Gastrocnemius medialis (tissue), 4 donors: ENCODE measurements around the gene FAM228A. TPM values are rescaled to one million over a fixed set of nuclear protein-coding genes. Genes with fewer than 3 reads are reported as not detected.

Experiments used
- ATAC-seq, 2 donors: fragments of 150-250 bp; one replicate each; pipeline ENCODE4 v1.9.1; 2016
- DNase-seq, 2 donors: peaks; one replicate each; pipeline ENCODE4 v3.0.0-alpha.2; 2019
- H3K27ac ChIP-seq, 4 donors: fragments of 200-600 bp; sonication (generic); 1 replicate in 1 of 4; 2 replicates in 3 of 4; pipeline ENCODE4 v1.5.1; 2016 to 2018; ENCODE audit warnings: mild to moderate bottlenecking in 2 of 4, moderate library complexity in 1 of 4
- H3K27me3 ChIP-seq, 3 donors: fragments of 200-600 bp; sonication (generic) in 2 of 3; 1 replicate in 1 of 3; 2 replicates in 2 of 3; pipeline versions ENCODE4 v1.5.1 to v1.6.0; 2016 to 2019; ENCODE audit warnings: mild to moderate bottlenecking in 1 of 3, moderate library complexity in 1 of 3
- H3K36me3 ChIP-seq, 2 donors: fragments of 200-600 bp; sonication (generic) in 1 of 2; one replicate each; pipeline ENCODE4 v1.5.1; 2017 to 2018
- H3K4me1 ChIP-seq, 2 donors: fragments of 200-600 bp; sonication (generic) in 1 of 2; one replicate each; pipeline ENCODE4 v1.5.1; 2016 to 2017; ENCODE audit warnings: mild to moderate bottlenecking in 2 of 2
- H3K4me3 ChIP-seq, 4 donors: fragments of 200-600 bp; sonication (generic) in 3 of 4; 1 replicate in 1 of 4; 2 replicates in 3 of 4; pipeline ENCODE4 v1.5.1; 2016 to 2019; ENCODE audit warnings: mild to moderate bottlenecking in 2 of 4
- H3K9me3 ChIP-seq, 3 donors: fragments of 200-600 bp; sonication (generic) in 2 of 3; 1 replicate in 1 of 3; 2 replicates in 2 of 3; pipeline ENCODE4 v1.5.1; 2016 to 2019
- POLR2A ChIP-seq, 2 donors: fragments of 450-650 bp; IDR thresholded peaks; one replicate each; pipeline ENCODE4 v1.6.1; 2017; ENCODE audit warnings: antibody characterized with exemption in 2 of 2, mild to moderate bottlenecking in 2 of 2, moderate library complexity in 2 of 2
- in situ Hi-C, 4 donors: fragments of 200-750 bp; cut with MboI; loops; one replicate each; pipeline versions ENCODE4 v1.15.0 to v1.8.0; 2017; ENCODE audit warnings: low sequenced_read_pairs in 4 of 4
- intact Hi-C: fragments of 100-400 bp; cut with DNase I; formaldehyde crosslinking; loops from one replicate; pipeline ENCODE4 v1.15.1; 2023; ENCODE audit warnings: low total_unique reads
- total RNA-seq, 4 donors: library from RNA; depleted of rRNA; stranded (reverse); fragments of >200 nt; gene quantifications; one replicate each; pipeline versions ENCODE4 v1.1.0 to v1.2.3, GENCODE V29; 2016
- TF ChIP-seq, protein P1 (sequence below), 5 experiments: fragments of 450-650 bp in 3 of 5; fragments of 200-600 bp in 2 of 5; sonication (generic) in 2 of 5; IDR thresholded peaks in 4 of 5; conservative IDR thresholded peaks in 1 of 5; 1 replicate in 4 of 5; 2 replicates in 1 of 5; pipeline ENCODE4 v1.5.1; 2016 to 2019; ENCODE audit warnings: antibody characterized with exemption in 5 of 5, mild to moderate bottlenecking in 3 of 5, moderate library complexity in 3 of 5

Gene FAM228A
- total RNA-seq, 4 donors from 2014 or later, result 0.39 to 0.41 TPM; not detected in 2

DNA sequence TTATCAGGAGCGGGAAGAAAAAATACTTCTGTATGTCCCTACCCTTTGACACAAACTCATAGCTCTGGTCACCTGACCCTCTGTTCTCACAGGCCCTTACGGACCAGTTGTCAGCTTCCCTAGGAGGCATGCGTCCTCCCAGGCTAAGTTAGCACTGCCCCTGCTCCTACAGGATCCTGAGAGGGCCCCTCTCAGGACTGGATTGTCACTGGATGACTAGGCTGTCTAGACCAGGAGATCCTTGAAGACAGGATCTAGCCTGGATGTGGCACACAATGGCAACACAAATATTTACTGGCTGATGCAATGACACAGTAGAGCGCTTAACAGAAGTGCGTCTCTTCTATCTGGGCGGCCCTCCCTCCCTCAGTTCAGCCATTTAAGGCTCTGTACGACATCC lies 7.7 kb downstream of the FAM228A start:
- Histone ChIP-seq H3K27ac (no peak overlapping the region), H3K9me3 (no peaks in the 10 kb centered on the region), H3K36me3 (no peaks in the 10 kb centered on the region), H3K4me3 (no peak overlapping the region), H3K27me3 (no peaks in the 10 kb centered on the region), H3K4me1 (no peaks in the 10 kb centered on the region)
- no peak for TF ChIP-seq POLR2A (IDR thresholded peaks at IDR 0.05)
- TF ChIP-seq, protein P1, sequence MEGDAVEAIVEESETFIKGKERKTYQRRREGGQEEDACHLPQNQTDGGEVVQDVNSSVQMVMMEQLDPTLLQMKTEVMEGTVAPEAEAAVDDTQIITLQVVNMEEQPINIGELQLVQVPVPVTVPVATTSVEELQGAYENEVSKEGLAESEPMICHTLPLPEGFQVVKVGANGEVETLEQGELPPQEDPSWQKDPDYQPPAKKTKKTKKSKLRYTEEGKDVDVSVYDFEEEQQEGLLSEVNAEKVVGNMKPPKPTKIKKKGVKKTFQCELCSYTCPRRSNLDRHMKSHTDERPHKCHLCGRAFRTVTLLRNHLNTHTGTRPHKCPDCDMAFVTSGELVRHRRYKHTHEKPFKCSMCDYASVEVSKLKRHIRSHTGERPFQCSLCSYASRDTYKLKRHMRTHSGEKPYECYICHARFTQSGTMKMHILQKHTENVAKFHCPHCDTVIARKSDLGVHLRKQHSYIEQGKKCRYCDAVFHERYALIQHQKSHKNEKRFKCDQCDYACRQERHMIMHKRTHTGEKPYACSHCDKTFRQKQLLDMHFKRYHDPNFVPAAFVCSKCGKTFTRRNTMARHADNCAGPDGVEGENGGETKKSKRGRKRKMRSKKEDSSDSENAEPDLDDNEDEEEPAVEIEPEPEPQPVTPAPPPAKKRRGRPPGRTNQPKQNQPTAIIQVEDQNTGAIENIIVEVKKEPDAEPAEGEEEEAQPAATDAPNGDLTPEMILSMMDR (IDR thresholded peaks at IDR 0.05 in 4 of 5, conservative IDR thresholded peaks at IDR 0.05 in 1 of 5), result no peak
- in situ Hi-C loops (no loop called here), intact Hi-C loops (no loop called here)
- DNase-seq (no peak), ATAC-seq (no peak)

DNA sequence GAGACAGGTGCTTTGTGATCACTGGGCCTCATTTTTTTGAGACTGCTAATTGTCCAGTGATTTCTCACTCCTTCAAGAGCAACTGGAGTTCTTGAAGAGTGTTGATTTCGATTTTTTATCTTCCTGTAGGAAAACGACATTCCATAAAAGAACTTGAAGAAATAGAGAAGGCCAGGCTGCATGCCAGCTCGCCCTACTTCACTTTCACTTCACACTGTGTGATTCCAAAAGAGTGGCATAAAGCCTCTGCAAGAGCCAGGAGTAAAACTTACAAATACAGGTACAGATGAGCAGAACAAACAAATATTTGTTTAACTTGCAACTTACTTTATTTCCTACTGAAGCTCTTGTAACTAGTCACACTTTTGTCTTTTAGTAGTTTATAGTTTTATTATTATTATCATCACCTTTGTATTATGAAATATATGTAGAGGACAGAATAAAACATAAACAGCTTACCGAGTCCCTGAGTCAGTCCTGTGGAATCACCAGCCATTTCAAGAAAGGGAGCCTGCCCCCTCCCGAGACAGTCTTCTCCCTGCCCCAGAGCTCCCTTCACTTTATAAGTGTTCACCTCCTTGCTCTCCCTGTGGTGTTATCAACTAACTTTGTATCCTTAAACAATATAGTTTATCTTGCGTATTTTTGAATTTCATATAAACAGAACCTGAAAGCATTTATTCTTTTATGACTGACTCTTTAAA lies 8.7 kb downstream of the FAM228A start:
- intact Hi-C loops (no loop called here), in situ Hi-C loops (no loop called here)
- no peaks in the 10 kb centered on the region for H3K36me3 ChIP-seq
- no peaks in the 10 kb centered on the region for H3K4me1 ChIP-seq
- H3K4me3 ChIP-seq, result no peak overlapping the region
- no peak overlapping the region for H3K27ac ChIP-seq
- DNase-seq, result no peak
- no peaks in the 10 kb centered on the region for H3K9me3 ChIP-seq
- TF ChIP-seq, protein P1 (IDR thresholded peaks at IDR 0.05 in 4 of 5, conservative IDR thresholded peaks at IDR 0.05 in 1 of 5), result no peak
- TF ChIP-seq POLR2A (IDR thresholded peaks at IDR 0.05), result no peak
- no peak for ATAC-seq
- H3K27me3 ChIP-seq, result no peaks in the 10 kb centered on the region

DNA sequence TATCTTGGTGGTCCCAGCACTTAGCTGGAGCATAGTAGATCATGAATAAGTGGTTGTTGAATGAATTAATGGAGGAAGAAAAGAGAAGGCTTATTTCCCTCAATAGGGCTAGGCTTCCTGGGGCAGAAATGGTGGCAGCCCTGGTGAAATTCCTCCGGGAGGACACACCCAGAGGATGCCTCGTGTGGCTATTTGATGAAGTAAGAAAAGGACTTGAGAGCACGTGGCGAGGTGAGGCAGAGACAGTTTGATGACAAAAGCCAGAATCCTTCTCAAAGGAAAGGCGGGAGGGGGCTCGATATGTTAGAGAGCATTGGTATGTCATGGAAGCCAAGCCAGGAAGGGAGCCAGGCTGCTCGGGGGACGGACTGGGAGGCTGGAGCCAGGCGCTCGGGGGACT lies 14.7 kb downstream of the FAM228A start:
- Histone ChIP-seq H3K27ac (no peak overlapping the region), H3K36me3 (no peaks in the 10 kb centered on the region), H3K4me1 (no peaks in the 10 kb centered on the region), H3K9me3 (no peaks in the 10 kb centered on the region), H3K4me3 (no peak overlapping the region), H3K27me3 (no peaks in the 10 kb centered on the region)
- intact Hi-C loops, result no loop called here
- DNase-seq (no peak), ATAC-seq (no peak)
- in situ Hi-C loops, result no loop called here
- TF ChIP-seq, protein P1 (IDR thresholded peaks at IDR 0.05 in 4 of 5, conservative IDR thresholded peaks at IDR 0.05 in 1 of 5), result no peak
- TF ChIP-seq POLR2A (IDR thresholded peaks at IDR 0.05), result no peak

DNA sequence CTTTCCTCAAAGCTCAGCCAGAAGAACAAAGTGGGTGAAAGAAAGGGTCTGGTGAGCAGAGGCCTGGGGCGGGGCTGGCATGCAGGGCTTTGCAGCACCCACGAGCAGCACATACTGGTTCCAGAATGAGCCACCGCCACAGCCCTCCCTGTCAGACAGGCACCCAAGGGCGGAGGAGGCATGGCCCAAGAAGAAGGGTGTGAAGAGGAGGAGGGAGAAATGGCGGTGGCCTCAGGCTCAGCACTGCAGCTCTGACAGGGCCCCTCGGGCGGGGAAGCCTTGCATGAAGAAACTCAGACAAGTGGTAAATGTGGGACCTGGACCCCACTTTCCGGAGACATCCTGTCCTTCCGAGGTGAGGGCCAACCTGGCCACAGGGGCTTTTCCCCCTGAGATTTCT lies 15.7 kb downstream of the FAM228A start:
- Histone ChIP-seq H3K27ac (no peak overlapping the region), H3K9me3 (no peaks in the 10 kb centered on the region), H3K4me3 (no peak overlapping the region), H3K27me3 (no peaks in the 10 kb centered on the region), H3K4me1 (no peaks in the 10 kb centered on the region), H3K36me3 (no peaks in the 10 kb centered on the region)
- in situ Hi-C loops, result no loop called here
- DNase-seq (no peak), ATAC-seq (no peak)
- intact Hi-C loops, result no loop called here
- TF ChIP-seq POLR2A (IDR thresholded peaks at IDR 0.05), result no peak
- TF ChIP-seq, protein P1 (IDR thresholded peaks at IDR 0.05 in 4 of 5, conservative IDR thresholded peaks at IDR 0.05 in 1 of 5), result no peak

DNA sequence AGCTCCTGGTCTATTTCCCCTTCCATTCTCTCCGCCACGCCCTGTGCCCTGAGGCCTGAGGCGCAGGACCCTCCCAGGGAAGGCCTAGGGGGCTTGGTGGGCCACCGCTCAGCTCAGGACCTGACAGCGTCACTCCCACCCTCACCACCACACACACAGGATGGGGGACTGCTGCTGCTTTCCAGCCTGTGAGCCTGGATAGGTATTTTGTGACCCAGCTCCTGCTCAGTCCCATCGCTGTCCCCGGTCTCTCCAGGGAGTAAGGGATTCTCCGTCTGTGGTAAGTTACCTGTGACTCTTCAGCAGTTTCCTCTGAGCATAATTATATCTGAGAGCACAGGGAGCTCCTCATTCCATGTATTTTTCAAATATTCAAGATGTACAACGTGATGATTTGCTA lies 16.3 kb downstream of the FAM228A start:
- Histone ChIP-seq H3K27ac (no peak overlapping the region), H3K27me3 (no peaks in the 10 kb centered on the region), H3K36me3 (no peaks in the 10 kb centered on the region), H3K9me3 (no peaks in the 10 kb centered on the region), H3K4me3 (no peak overlapping the region), H3K4me1 (no peaks in the 10 kb centered on the region)
- DNase-seq (no peak), ATAC-seq (no peak)
- in situ Hi-C loops (no loop called here), intact Hi-C loops (no loop called here)
- TF ChIP-seq, protein P1 (IDR thresholded peaks at IDR 0.05 in 4 of 5, conservative IDR thresholded peaks at IDR 0.05 in 1 of 5), result no peak
- TF ChIP-seq POLR2A (IDR thresholded peaks at IDR 0.05), result no peak
